A673 (cell line): ENCODE measurements around the gene CCDC136. TPM values are rescaled to one million over a fixed set of nuclear protein-coding genes. Genes with fewer than 3 reads are reported as not detected.

ENCODE experiments used
- BruUV-seq: library from RNA; stranded (reverse); fragments of 400-500 nt; replicated peaks from 2 replicates; lab custom pipeline; 2021; lab: Mats Ljungman, UMichigan
- CTCF ChIA-PET: fragments of 300-600 bp; sonication (Branson Sonifier 250); formaldehyde crosslinking; loops from one replicate; lab custom pipeline; 2022; ENCODE audit warnings: antibody characterized with exemption; lab: Charles Lee
- POLR2A ChIA-PET: fragments of 300-600 bp; sonication (Branson Sonifier 250); formaldehyde crosslinking; loops from one replicate; lab custom pipeline; 2022; ENCODE audit warnings: antibody characterized with exemption; ENCODE audit not compliant: low non-redundant PET; lab: Charles Lee
- DNase-seq: peaks from one replicate; pipeline ENCODE4 v3.0.0-alpha.2; 2015; ENCODE audit warnings: low spot score
- H3K27ac ChIP-seq: fragments of 200-600 bp; sonication (generic); 2 replicates; pipeline ENCODE4 v1.5.1; 2016; ENCODE audit warnings: mixed run types, low read depth, mild to moderate bottlenecking, mixed read lengths, antibody characterized with exemption, low read length; ENCODE audit not compliant: poor library complexity, severe bottlenecking
- H3K27me3 ChIP-seq: fragments of 200-600 bp; sonication (generic); replicated peaks from 2 replicates; pipeline ENCODE4 v1.6.1; 2017; ENCODE audit warnings: mixed run types, low read depth, mild to moderate bottlenecking, mixed read lengths, antibody characterized with exemption, low read length; ENCODE audit not compliant: insufficient read depth, poor library complexity
- H3K36me3 ChIP-seq: fragments of 200-600 bp; sonication (generic); 2 replicates; pipeline ENCODE4 v1.6.1; 2016; ENCODE audit warnings: mixed run types, mild to moderate bottlenecking, mixed read lengths, antibody characterized with exemption, low read length; ENCODE audit not compliant: insufficient read depth, poor library complexity, severe bottlenecking
- H3K4me1 ChIP-seq: fragments of 200-600 bp; sonication (generic); 2 replicates; pipeline ENCODE4 v1.6.1; 2017; ENCODE audit warnings: mixed run types, mild to moderate bottlenecking, mixed read lengths, antibody characterized with exemption, low read length; ENCODE audit not compliant: insufficient read depth, poor library complexity, severe bottlenecking
- H3K4me3 ChIP-seq: fragments of 200-600 bp; sonication (generic); 2 replicates; pipeline ENCODE4 v1.5.1; 2016; ENCODE audit warnings: low read depth, mixed run types, mild to moderate bottlenecking, mixed read lengths, low read length; ENCODE audit not compliant: poor library complexity, severe bottlenecking
- H3K9me3 ChIP-seq: fragments of 200-600 bp; sonication (generic); 2 replicates; pipeline ENCODE4 v1.6.1; 2016; ENCODE audit warnings: mixed run types, low read depth, mild to moderate bottlenecking, mixed read lengths, antibody characterized with exemption, low read length; ENCODE audit not compliant: poor library complexity, severe bottlenecking
- EZH2 ChIP-seq: fragments of 200-600 bp; sonication (generic); IDR thresholded peaks from 2 replicates; pipeline ENCODE4 v1.6.1; 2017; ENCODE audit warnings: borderline replicate concordance, low read depth, mild to moderate bottlenecking, mixed read lengths, antibody characterized with exemption, low read length; ENCODE audit not compliant: poor library complexity, severe bottlenecking
- intact Hi-C: fragments of 100-400 bp; cut with micrococcal nuclease; formaldehyde crosslinking; loops from one replicate; pipeline ENCODE4 v1.10.0; 2022; ENCODE audit not compliant: unreplicated experiment
- total RNA-seq: library from RNA; stranded (reverse); gene quantifications from 2 replicates; pipeline ENCODE4 v1.2.3, GENCODE V29; 2021
- TF ChIP-seq, protein P1 (sequence below): fragments of 300-800, 200-600 bp; sonication (generic); conservative IDR thresholded peaks from 2 replicates; pipeline ENCODE4 v1.5.1; 2017; ENCODE audit warnings: low read depth, mild to moderate bottlenecking, antibody characterized with exemption, low read length, moderate library complexity, mixed read lengths

CCDC136 gene
- total RNA-seq, 1 experiment from 2014 or later = 4.4 TPM

GRCh38 chr7:128752251-128752650, 39.5 kb upstream of the CCDC136 start:
- no peaks in the 10 kb centered on the region for H3K9me3 ChIP-seq
- POLR2A ChIA-PET = no interaction called here
- TF ChIP-seq, protein P1, sequence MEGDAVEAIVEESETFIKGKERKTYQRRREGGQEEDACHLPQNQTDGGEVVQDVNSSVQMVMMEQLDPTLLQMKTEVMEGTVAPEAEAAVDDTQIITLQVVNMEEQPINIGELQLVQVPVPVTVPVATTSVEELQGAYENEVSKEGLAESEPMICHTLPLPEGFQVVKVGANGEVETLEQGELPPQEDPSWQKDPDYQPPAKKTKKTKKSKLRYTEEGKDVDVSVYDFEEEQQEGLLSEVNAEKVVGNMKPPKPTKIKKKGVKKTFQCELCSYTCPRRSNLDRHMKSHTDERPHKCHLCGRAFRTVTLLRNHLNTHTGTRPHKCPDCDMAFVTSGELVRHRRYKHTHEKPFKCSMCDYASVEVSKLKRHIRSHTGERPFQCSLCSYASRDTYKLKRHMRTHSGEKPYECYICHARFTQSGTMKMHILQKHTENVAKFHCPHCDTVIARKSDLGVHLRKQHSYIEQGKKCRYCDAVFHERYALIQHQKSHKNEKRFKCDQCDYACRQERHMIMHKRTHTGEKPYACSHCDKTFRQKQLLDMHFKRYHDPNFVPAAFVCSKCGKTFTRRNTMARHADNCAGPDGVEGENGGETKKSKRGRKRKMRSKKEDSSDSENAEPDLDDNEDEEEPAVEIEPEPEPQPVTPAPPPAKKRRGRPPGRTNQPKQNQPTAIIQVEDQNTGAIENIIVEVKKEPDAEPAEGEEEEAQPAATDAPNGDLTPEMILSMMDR = no peak
- TF ChIP-seq EZH2 = no peak
- H3K27ac ChIP-seq = no peak overlapping the region
- BruUV-seq = no TSS peak
- H3K27me3 ChIP-seq = no peaks in the 10 kb centered on the region
- H3K4me1 ChIP-seq = peaks cover 29% of the 10 kb centered on the region
- peaks cover 54% of the 10 kb centered on the region for H3K36me3 ChIP-seq
- intact Hi-C loops = no loop called here
- no peak for DNase-seq
- no peak overlapping the region for H3K4me3 ChIP-seq
- CTCF ChIA-PET = no interaction called here

DNA sequence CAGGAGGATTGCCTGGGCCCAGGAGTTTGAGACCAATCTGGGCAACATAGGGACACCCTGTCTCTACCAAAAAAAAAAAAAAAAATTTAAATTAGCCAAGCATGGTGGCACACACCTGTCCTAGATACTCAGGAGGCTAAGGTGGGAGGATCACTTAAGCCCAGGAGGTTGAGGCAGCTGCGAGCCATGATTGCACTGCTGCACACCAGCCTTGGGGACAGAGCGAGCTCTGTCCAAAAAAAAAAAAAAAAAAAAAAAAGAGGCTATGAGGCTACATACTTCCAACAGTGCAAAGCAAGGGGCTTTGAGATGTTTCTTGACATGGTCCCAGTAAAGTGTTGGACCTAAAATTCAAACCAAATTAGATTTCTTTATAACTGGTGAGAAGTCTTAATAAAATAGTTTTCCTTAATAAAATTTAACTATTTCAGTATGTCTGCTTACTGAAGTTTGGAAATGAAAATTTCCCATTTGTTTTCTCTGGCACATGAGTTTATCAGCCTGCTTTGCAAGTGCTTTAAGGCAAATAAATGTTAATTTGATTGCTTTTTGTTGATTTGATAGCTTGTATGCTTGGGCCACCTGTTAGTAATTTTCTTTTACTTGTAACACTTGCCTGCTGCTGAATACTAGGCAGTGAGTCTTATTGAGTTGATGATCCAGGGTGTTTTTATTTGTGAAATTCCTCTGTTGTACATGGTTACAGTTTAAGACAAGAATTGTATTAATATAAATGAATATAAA, 36.5 kb upstream of the CCDC136 start:
- peaks cover 29% of the 10 kb centered on the region for H3K4me1 ChIP-seq
- BruUV-seq = no TSS peak
- ChIA-PET CTCF (no interaction called here), POLR2A (no interaction called here)
- no peaks in the 10 kb centered on the region for H3K27me3 ChIP-seq
- intact Hi-C loops = no loop called here
- no peak overlapping the region for H3K4me3 ChIP-seq
- no peaks in the 10 kb centered on the region for H3K9me3 ChIP-seq
- no peak for TF ChIP-seq EZH2
- TF ChIP-seq, protein P1 = no peak
- H3K36me3 ChIP-seq = peaks cover 56% of the 10 kb centered on the region
- peak overlapping the region; percentile 54 for H3K27ac ChIP-seq
- no peak for DNase-seq

GRCh38 chr7:128755819-128756476, 35.8 kb upstream of the CCDC136 start:
- TF ChIP-seq, protein P1 = no peak
- no peak for TF ChIP-seq EZH2
- no peaks in the 10 kb centered on the region for H3K27me3 ChIP-seq
- CTCF ChIA-PET = no interaction called here
- H3K9me3 ChIP-seq = no peaks in the 10 kb centered on the region
- H3K4me3 ChIP-seq = no peak overlapping the region
- peak overlapping the region; percentile 54 for H3K27ac ChIP-seq
- BruUV-seq = no TSS peak
- intact Hi-C loops = no loop called here
- POLR2A ChIA-PET = no interaction called here
- peak; percentile 87 for DNase-seq
- peaks cover 29% of the 10 kb centered on the region for H3K4me1 ChIP-seq
- H3K36me3 ChIP-seq = peaks cover 57% of the 10 kb centered on the region
